H1 (cell line): ENCODE measurements around the gene TSKS. TPM values are rescaled to one million over a fixed set of nuclear protein-coding genes. Genes with fewer than 3 reads are reported as not detected.

ENCODE experiments used
- CTCF ChIA-PET: fragments of 300-600 bp; sonication (Branson Sonifier 250); formaldehyde crosslinking; loops from one replicate; lab custom pipeline; 2021; ENCODE audit not compliant: partially characterized antibody; lab: Charles Lee
- POLR2A ChIA-PET: fragments of 300-600 bp; sonication (Branson Sonifier 250); formaldehyde crosslinking; loops from one replicate; lab custom pipeline; 2021; ENCODE audit warnings: inconsistent platforms; ENCODE audit not compliant: partially characterized antibody; lab: Charles Lee
- DNase-seq, 2 experiments: peaks; one replicate each; pipeline versions ENCODE4 v3.0.0 to v3.0.0-alpha.2; 2010 to 2022; ENCODE audit warnings: low spot score in 2 of 2, low read depth in 1 of 2, mixed read lengths in 1 of 2
- FAIRE-seq: peaks from 2 replicates; lab custom pipeline; 2011; peaks lifted over from hg19 to GRCh38; lab: Jason Lieb, UNC
- H2AFZ ChIP-seq: 2 replicates; pipeline ENCODE4 v1.8.1; 2012; ENCODE audit warnings: low read length, inconsistent platforms
- H2AK5ac ChIP-seq: 2 replicates; pipeline ENCODE4 v1.6.1; 2013; ENCODE audit warnings: low read depth, low read length
- H2BK120ac ChIP-seq: replicated peaks from 2 replicates; pipeline ENCODE3; 2013; ENCODE audit warnings: low read depth, low read length, inconsistent platforms
- H2BK12ac ChIP-seq: 2 replicates; pipeline ENCODE4 v1.6.1; 2013; ENCODE audit warnings: low read depth, low read length
- H2BK15ac ChIP-seq: 2 replicates; pipeline ENCODE4 v1.6.1; 2013; ENCODE audit warnings: low read length
- H2BK20ac ChIP-seq: 2 replicates; pipeline ENCODE4 v1.6.1; 2013; ENCODE audit warnings: low read length
- H2BK5ac ChIP-seq: 2 replicates; pipeline ENCODE4 v1.6.1; 2013; ENCODE audit warnings: low read depth, low read length
- H3K14ac ChIP-seq: 2 replicates; pipeline ENCODE4 v1.6.1; 2013; ENCODE audit warnings: inconsistent platforms; ENCODE audit not compliant: insufficient read length
- H3K18ac ChIP-seq: 2 replicates; pipeline ENCODE4 v1.6.1; 2013; ENCODE audit warnings: low read length; ENCODE audit errors: extremely low read depth
- H3K23ac ChIP-seq: 2 replicates; pipeline ENCODE4 v1.6.1; 2013; ENCODE audit warnings: inconsistent platforms; ENCODE audit not compliant: insufficient read length
- H3K23me2 ChIP-seq: 2 replicates; pipeline ENCODE4 v1.6.1; 2013; ENCODE audit warnings: low read depth, low read length
- H3K27ac ChIP-seq: 2 replicates; pipeline ENCODE4 v1.6.1; 2011; ENCODE audit warnings: low read depth, low read length, inconsistent platforms
- H3K27me3 ChIP-seq, 4 experiments: replicated peaks in 1 of 4; 1 replicate in 1 of 4; 2 replicates in 3 of 4; pipeline versions ENCODE4 v1.6.1 to v1.8.1; 2011 to 2013; ENCODE audit warnings: low read length in 3 of 4, mild to moderate bottlenecking in 3 of 4, inconsistent platforms in 2 of 4, mixed read lengths in 2 of 4, moderate library complexity in 1 of 4; ENCODE audit not compliant: control insufficient read depth in 3 of 4, insufficient read depth in 3 of 4; ENCODE audit errors: extremely low read depth in 1 of 4
- H3K36me3 ChIP-seq, 4 experiments: 2 replicates each; pipeline versions ENCODE4 v1.6.1 to v1.8.1; 2011 to 2013; ENCODE audit warnings: mild to moderate bottlenecking in 4 of 4, low read length in 3 of 4, moderate library complexity in 2 of 4, control low read depth in 1 of 4, inconsistent platforms in 1 of 4; ENCODE audit not compliant: insufficient read depth in 4 of 4, control insufficient read depth in 2 of 4
- H3K4ac ChIP-seq: replicated peaks from 2 replicates; pipeline ENCODE3; 2013; ENCODE audit warnings: low read length, low read depth, mixed read lengths, inconsistent platforms; ENCODE audit not compliant: insufficient read length
- H3K4me1 ChIP-seq, 4 experiments: replicated peaks in 1 of 4; 1 replicate in 1 of 4; 2 replicates in 3 of 4; pipeline versions ENCODE4 v1.6.1 to v1.8.1; 2011 to 2013; ENCODE audit warnings: low read length in 3 of 4, inconsistent platforms in 2 of 4, mixed read lengths in 1 of 4; ENCODE audit not compliant: insufficient read depth in 4 of 4, control insufficient read depth in 3 of 4
- H3K4me2 ChIP-seq, 2 experiments: 2 replicates each; pipeline versions ENCODE4 v1.6.1 to v1.8.1; 2011 to 2013; ENCODE audit warnings: low read depth in 2 of 2, low read length in 2 of 2, control low read depth in 1 of 2, inconsistent platforms in 1 of 2, mild to moderate bottlenecking in 1 of 2; ENCODE audit not compliant: insufficient read depth in 1 of 2
- H3K4me3 ChIP-seq, 4 experiments: fragments of 200-600, 300-600 bp in 1 of 4; sonication (generic), shearing (Covaris generic), sonication (Bioruptor Twin) in 1 of 4; 2 replicates each; pipeline versions ENCODE4 v1.5.1 to v1.8.1; 2011 to 2016; ENCODE audit warnings: low read length in 4 of 4, low read depth in 3 of 4, control low read depth in 2 of 4, inconsistent platforms in 2 of 4, mild to moderate bottlenecking in 2 of 4, mixed read lengths in 1 of 4, moderate library complexity in 1 of 4; ENCODE audit not compliant: insufficient read depth in 2 of 4; ENCODE audit errors: extremely low read depth in 1 of 4
- H3K56ac ChIP-seq: replicated peaks from 2 replicates; pipeline ENCODE3; 2013; ENCODE audit warnings: low read depth, mild to moderate bottlenecking, mixed read lengths, low read length, inconsistent platforms; ENCODE audit not compliant: insufficient read length
- H3K79me1 ChIP-seq: 2 replicates; pipeline ENCODE4 v1.6.1; 2013; ENCODE audit warnings: low read depth, low read length, control low read depth
- H3K79me2 ChIP-seq, 2 experiments: 2 replicates each; pipeline versions ENCODE4 v1.6.1 to v1.8.1; 2012 to 2013; ENCODE audit warnings: low read length in 2 of 2, mild to moderate bottlenecking in 2 of 2, inconsistent platforms in 1 of 2; ENCODE audit not compliant: insufficient read depth in 2 of 2, control insufficient read depth in 1 of 2
- H3K9ac ChIP-seq, 4 experiments: replicated peaks in 1 of 4; 1 replicate in 1 of 4; 2 replicates in 3 of 4; pipeline versions ENCODE4 v1.6.1 to v1.8.1; 2011 to 2013; ENCODE audit warnings: low read depth in 3 of 4, low read length in 3 of 4, control low read depth in 2 of 4, mild to moderate bottlenecking in 2 of 4, moderate library complexity in 2 of 4, inconsistent platforms in 1 of 4; ENCODE audit errors: extremely low read depth in 1 of 4
- H3K9me3 ChIP-seq, 2 experiments: 2 replicates each; pipeline versions ENCODE4 v1.6.1 to v1.8.1; 2012 to 2013; ENCODE audit warnings: mild to moderate bottlenecking in 2 of 2, moderate library complexity in 2 of 2, control low read depth in 1 of 2, inconsistent platforms in 1 of 2, low read depth in 1 of 2, low read length in 1 of 2, mixed read lengths in 1 of 2; ENCODE audit not compliant: insufficient read depth in 2 of 2
- H4K20me1 ChIP-seq, 2 experiments: replicated peaks in 1 of 2; 2 replicates each; pipeline versions ENCODE3 to v1.8.1; 2011 to 2013; ENCODE audit warnings: inconsistent platforms in 2 of 2, low read length in 2 of 2, mild to moderate bottlenecking in 1 of 2; ENCODE audit not compliant: insufficient read depth in 2 of 2, control insufficient read depth in 1 of 2
- H4K5ac ChIP-seq: 2 replicates; pipeline ENCODE4 v1.6.1; 2013; ENCODE audit warnings: low read length, low read depth, mixed read lengths, inconsistent platforms; ENCODE audit not compliant: insufficient read length
- H4K8ac ChIP-seq: 2 replicates; pipeline ENCODE4 v1.8.0; 2013; ENCODE audit warnings: mild to moderate bottlenecking, moderate library complexity, low read length, inconsistent platforms; ENCODE audit not compliant: insufficient read depth; ENCODE audit errors: extremely low read depth
- H4K91ac ChIP-seq: replicated peaks from 2 replicates; pipeline ENCODE3; 2013; ENCODE audit warnings: low read length, mixed read lengths, inconsistent platforms; ENCODE audit not compliant: insufficient read length
- CHD2 ChIP-seq: IDR thresholded peaks from 2 replicates; pipeline ENCODE4 v1.6.1; 2012; ENCODE audit warnings: low read length, improper control_type of control experiment
- POLR2A ChIP-seq, 2 experiments: IDR thresholded peaks; 1 replicate in 1 of 2; 2 replicates in 1 of 2; pipeline ENCODE4 v1.6.1; 2011; ENCODE audit warnings: low read depth in 2 of 2, low read length in 2 of 2, mild to moderate bottlenecking in 2 of 2; ENCODE audit errors: control extremely low read depth in 1 of 2
- RNF2 ChIP-seq: fragments of 200-900, 300-1000 bp; sonication (generic); IDR thresholded peaks from 2 replicates; pipeline ENCODE4 v1.7.1; 2016; ENCODE audit warnings: borderline replicate concordance, low read depth, mild to moderate bottlenecking, antibody characterized with exemption, low read length; ENCODE audit not compliant: poor library complexity, severe bottlenecking; ENCODE audit errors: missing control alignments
- SP1 ChIP-seq: IDR thresholded peaks from 2 replicates; pipeline ENCODE4 v1.6.1; 2011; ENCODE audit warnings: low read depth, low read length
- TAF7 ChIP-seq: optimal IDR thresholded peaks from 2 replicates; pipeline ENCODE3; 2011; ENCODE audit warnings: low read depth, mild to moderate bottlenecking, inconsistent platforms, low read length, moderate library complexity, borderline replicate concordance
- WGBS, 2 experiments: shearing (Covaris generic) in 1 of 2; methylation state at CpG; one replicate each; pipeline versions ENCODE4 v1.1.6 to v1.1.7; 2013 to 2015; ENCODE audit warnings: low lambda C conversion rate in 2 of 2, mixed read lengths in 2 of 2, inconsistent platforms in 1 of 2, low coverage in 1 of 2, missing lambda C conversion rate in 1 of 2; ENCODE audit not compliant: insufficient replicate concordance in 2 of 2, insufficient coverage in 1 of 2, insufficient read length in 1 of 2; ENCODE audit errors: extremely low coverage in 1 of 2, missing lambda C conversion rate in 1 of 2; 5-methylcytosine and 5-hydroxymethylcytosine counted together
- polyA plus RNA-seq, 7 experiments: library from polyadenylated mRNA; depleted of rRNA in 3 of 7; stranded (reverse) in 5 of 7; unstranded in 2 of 7; fragments of >200 nt in 5 of 7; fragments of 200-250 nt in 2 of 7; gene quantifications; 1 replicate in 5 of 7; 2 replicates in 1 of 7; 4 replicates in 1 of 7; pipeline versions ENCODE4 v1.2.1 to v1.2.3, GENCODE V29; 2011 to 2013; ENCODE audit warnings: missing spikeins in 2 of 7, mixed read lengths in 2 of 7
- total RNA-seq: library from RNA; stranded (reverse); fragmentation: NEBNext Ultra II Directional; extraction: Animal tissue kit (Norgen Biotek cat#: 25700); gene quantifications from 2 replicates; pipeline ENCODE4 v1.2.1, GENCODE V29; 2021
- TF ChIP-seq, protein P1 (sequence below), 3 experiments: IDR thresholded peaks; 1 replicate in 2 of 3; 2 replicates in 1 of 3; pipeline versions ENCODE4 v1.5.1 to v1.6.1; 2011; ENCODE audit warnings: low read length in 3 of 3, mild to moderate bottlenecking in 3 of 3, inconsistent platforms in 2 of 3, low read depth in 1 of 3, moderate library complexity in 1 of 3; ENCODE audit not compliant: insufficient read depth in 1 of 3; ENCODE audit errors: control extremely low read depth in 1 of 3
- TF ChIP-seq, protein P2 (sequence below): IDR thresholded peaks from 2 replicates; pipeline ENCODE4 v1.6.1; 2012; ENCODE audit warnings: inconsistent platforms
- TF ChIP-seq, protein P3 (sequence below): IDR thresholded peaks from 2 replicates; pipeline ENCODE4 v1.6.1; 2011; ENCODE audit warnings: low read length, improper control_type of control experiment

TSKS gene
- total and polyA plus RNA-seq, 2 of the 8 experiments (the other 6 are each of a cell fraction or from before 2014, with no cell fraction given): 0.21 TPM; not detected in 1

DNA sequence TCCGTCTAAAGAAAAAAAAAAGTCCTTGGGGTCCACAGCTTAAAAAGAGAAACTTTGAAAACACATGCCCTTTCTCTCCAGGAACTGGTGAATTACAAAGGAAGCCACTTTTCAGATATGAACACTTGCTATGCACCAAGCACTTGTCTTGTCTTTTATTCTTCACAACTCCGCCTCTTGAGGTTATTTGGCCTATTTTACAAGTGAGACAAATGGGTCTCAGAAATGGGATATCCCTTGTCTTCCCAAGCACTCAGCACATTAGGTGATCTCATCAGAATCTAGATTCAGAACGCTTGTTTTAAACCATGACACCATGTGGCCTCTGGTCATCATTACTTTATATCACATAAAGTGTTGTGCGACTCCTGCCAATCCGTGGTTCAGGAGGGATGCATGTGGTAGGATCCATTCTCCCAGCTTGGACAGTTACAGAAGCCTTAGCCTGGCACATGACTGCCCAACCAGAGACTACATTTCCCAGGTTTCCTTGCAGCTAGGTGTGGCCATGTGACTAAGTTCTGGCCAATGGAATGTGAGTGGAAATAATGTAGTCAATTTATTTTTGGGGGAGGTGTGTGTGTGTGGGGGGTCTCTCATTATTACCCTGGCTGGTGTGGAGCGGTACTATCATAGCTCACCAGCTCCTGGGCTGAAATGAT, 13.9 kb downstream of the TSKS start:
- peaks cover 3 to 8% of the 10 kb centered on the region in 2 experiments; a peak in 1 of 4 replicates for H3K9me3 ChIP-seq
- FAIRE-seq (peak; percentile 66), DNase-seq (no peak)
- no peak overlapping the region for H3K18ac ChIP-seq
- no peak overlapping the region for H4K91ac ChIP-seq
- H3K23me2 ChIP-seq: no peaks in the 10 kb centered on the region
- H4K20me1 ChIP-seq: no peaks in the 10 kb centered on the region
- no peak overlapping the region for H3K14ac ChIP-seq
- ChIA-PET CTCF (interaction anchor here (1.0 to 4.5 kb wide), 7 partner anchors 10 to 61 kb away, joined by 3 to 27 read pairs (median 13); no protein-coding TSS in a partner anchor), POLR2A (interaction anchor here (0.6 to 2.3 kb wide), 8 partner anchors 9 to 95 kb away, joined by 3 to 9 read pairs (median 4); partner anchors contain the start of genes AP2A1, FUZ and PRMT1)
- no peaks in the 10 kb centered on the region; a peak in 1 of 7 replicates for H3K4me1 ChIP-seq
- no peak overlapping the region for H2BK120ac ChIP-seq
- no peak overlapping the region for H3K27ac ChIP-seq
- no peaks in the 10 kb centered on the region for H3K36me3 ChIP-seq
- no peak overlapping the region for H4K5ac ChIP-seq
- no peak overlapping the region for H3K9ac ChIP-seq
- H3K27me3 ChIP-seq: no peaks in the 10 kb centered on the region
- no peak overlapping the region for H2BK5ac ChIP-seq
- WGBS, 2 experiments: 88% methylated on average over 6 of the region's 6 CpGs; no CpG with 5 or more reads in 1 of the 2 experiments
- no peak overlapping the region for H2BK15ac ChIP-seq
- H2AK5ac ChIP-seq: no peak overlapping the region
- no peak overlapping the region for H3K56ac ChIP-seq
- H2BK20ac ChIP-seq: no peak overlapping the region
- no peak overlapping the region for H3K4ac ChIP-seq
- no peak overlapping the region for H2AFZ ChIP-seq
- H3K4me3 ChIP-seq: no peak overlapping the region
- no peaks in the 10 kb centered on the region for H3K79me1 ChIP-seq
- H4K8ac ChIP-seq: no peak overlapping the region
- no peak overlapping the region for H3K4me2 ChIP-seq
- H3K79me2 ChIP-seq: no peaks in the 10 kb centered on the region
- no peak overlapping the region for H2BK12ac ChIP-seq
- H3K23ac ChIP-seq: no peak overlapping the region
- no peak for TF ChIP-seq POLR2A (IDR thresholded peaks at IDR 0.05; ENCODE audit: control extremely low read depth in 1 of 2, low read depth in 2 of 2, low read length in 2 of 2)
- TF ChIP-seq, protein P1, sequence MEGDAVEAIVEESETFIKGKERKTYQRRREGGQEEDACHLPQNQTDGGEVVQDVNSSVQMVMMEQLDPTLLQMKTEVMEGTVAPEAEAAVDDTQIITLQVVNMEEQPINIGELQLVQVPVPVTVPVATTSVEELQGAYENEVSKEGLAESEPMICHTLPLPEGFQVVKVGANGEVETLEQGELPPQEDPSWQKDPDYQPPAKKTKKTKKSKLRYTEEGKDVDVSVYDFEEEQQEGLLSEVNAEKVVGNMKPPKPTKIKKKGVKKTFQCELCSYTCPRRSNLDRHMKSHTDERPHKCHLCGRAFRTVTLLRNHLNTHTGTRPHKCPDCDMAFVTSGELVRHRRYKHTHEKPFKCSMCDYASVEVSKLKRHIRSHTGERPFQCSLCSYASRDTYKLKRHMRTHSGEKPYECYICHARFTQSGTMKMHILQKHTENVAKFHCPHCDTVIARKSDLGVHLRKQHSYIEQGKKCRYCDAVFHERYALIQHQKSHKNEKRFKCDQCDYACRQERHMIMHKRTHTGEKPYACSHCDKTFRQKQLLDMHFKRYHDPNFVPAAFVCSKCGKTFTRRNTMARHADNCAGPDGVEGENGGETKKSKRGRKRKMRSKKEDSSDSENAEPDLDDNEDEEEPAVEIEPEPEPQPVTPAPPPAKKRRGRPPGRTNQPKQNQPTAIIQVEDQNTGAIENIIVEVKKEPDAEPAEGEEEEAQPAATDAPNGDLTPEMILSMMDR (IDR thresholded peaks at IDR 0.05; ENCODE audit: control extremely low read depth in 1 of 3, insufficient read depth in 1 of 3, low read depth in 1 of 3, low read length in 3 of 3): no peak
- peak; percentile 75; the same call in 1 of the 2 replicates for TF ChIP-seq SP1
- TF ChIP-seq TAF7: no peak
- no peak for TF ChIP-seq RNF2
- TF ChIP-seq, protein P2, sequence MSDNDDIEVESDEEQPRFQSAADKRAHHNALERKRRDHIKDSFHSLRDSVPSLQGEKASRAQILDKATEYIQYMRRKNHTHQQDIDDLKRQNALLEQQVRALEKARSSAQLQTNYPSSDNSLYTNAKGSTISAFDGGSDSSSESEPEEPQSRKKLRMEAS: peak; percentile 57
- TF ChIP-seq, protein P3, sequence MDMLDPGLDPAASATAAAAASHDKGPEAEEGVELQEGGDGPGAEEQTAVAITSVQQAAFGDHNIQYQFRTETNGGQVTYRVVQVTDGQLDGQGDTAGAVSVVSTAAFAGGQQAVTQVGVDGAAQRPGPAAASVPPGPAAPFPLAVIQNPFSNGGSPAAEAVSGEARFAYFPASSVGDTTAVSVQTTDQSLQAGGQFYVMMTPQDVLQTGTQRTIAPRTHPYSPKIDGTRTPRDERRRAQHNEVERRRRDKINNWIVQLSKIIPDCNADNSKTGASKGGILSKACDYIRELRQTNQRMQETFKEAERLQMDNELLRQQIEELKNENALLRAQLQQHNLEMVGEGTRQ: peak; percentile 95
- peak; percentile 62; the same call in 1 of the 2 replicates for TF ChIP-seq CHD2
